Measurements from ENCODE around the gene BBS5. TPM values are rescaled to one million over a fixed set of nuclear protein-coding genes. Genes with fewer than 3 reads are reported as not detected.
"Not testable (repeated sequence)": the region's sequence is repeated elsewhere in the genome, so short reads cannot be mapped to it uniquely, and the experiment has no call there.

The BBS5 gene
- 1.5 and 1.8 TPM in 2 replicates for total RNA-seq

DNA sequence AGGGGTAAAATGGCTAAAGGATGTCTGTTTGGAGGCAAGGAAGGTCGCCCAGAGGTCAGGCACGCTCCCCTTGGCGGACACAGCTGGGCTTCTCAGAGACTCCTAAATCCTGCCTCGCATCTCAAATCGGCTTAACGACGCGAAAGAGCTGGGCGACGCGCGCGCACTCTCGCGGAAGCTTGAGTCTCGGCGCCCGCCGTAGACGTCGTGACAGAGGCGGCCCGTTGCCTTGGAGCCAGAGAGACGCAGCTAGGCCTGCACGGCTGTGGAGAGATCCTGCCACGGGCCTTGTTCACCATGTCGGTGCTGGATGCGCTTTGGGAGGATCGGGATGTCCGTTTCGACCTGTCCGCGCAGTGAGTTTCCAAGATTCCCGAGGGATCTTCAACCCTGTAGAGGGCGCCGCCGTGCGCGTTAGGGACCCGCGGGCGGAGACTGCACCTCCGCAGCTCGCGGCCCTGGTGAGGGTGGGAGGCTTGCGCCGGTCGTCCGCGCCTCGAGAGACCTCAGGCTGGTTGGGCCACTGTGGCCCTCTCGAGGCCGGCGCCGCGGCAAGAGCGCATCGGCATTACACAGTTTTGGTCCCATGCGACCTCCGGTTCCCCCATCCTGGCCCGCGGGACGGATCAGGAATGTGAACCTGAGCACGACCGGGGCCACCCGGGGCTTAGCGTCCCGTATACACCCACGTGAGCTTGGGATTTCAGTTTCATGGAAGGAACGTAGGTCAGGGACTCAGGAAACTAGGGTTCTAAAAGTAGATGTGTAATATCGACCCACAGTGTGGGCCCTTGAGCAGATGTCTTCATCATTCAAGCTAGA, at the start of gene BBS5:
Gene BBS5 (plus strand): TSS at position 238 of the 822 bp plus-strand sequence. CDS start 60 bp downstream, at position 298.
- intact Hi-C loops (cut with micrococcal nuclease): loop anchor here (1.0 to 5.0 kb wide), 3 partner anchors 93 to 345 kb away; partner anchors contain the start of genes FASTKD1 and METTL5

DNA sequence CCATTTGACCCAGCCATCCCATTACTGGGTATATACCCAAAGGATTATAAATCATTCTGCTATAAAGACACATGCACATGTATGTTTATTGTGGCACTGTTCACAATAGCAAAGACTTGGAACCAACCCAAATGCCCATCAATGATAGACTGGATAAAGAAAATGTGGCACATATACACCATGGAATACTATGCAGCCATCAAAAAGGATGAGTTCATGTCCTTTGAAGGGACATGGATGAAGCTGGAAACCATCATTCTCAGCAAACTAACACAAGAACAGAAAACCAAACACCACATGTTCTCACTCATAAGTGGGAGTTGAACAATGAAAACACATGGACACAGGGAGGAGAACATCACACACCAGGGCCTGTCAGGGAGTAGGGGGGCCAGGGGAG, 47.5 kb upstream of the BBS5 start:
- intact Hi-C loops (cut with micrococcal nuclease): not testable (repeated sequence)

DNA sequence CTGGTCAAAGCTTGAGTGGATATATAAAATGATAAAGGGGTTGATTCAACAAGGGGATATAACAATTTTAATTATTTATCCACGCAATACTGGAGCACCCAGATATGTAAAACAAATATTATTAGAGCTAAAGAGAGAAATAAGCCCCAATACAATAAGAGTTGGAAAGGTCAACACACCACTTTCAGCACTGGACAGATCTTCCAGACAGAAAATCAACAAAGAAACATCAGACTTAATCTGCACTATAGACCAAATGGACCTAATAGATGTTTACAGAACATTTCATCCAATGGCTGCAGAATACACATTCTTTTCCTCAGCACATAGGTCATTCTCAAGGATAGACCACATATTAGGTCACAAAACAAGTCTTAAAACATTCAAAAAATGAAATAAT, 45.1 kb upstream of the BBS5 start:
- intact Hi-C loops (cut with micrococcal nuclease): not testable (repeated sequence)

DNA sequence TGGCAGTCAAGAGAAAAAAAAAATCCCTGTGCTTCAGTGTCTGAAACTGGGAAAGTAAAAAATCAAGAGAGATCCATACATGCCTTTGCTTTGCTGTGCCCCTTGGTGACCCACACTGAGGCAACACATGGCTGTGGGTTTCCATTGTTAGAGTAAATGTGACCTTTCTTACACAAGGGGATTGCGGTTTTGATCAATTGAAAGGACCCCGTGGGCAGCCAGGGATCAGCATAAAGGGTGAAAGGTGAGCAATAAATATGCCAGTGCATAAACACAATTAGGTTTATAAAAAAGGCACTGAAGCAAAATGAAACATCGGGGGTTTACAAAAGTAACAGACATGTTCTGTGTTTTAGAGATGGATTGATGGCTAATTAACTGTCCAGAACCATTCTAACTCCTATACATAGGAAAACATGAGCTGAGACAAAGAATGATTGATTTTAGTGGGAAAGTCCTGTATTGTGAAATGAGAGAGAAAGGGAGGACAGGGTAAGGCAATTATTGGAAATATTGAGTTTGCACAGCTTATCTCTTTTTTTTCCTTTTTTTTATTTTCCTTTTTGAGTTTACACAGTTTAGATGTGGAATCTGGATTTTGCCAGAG, 40.7 kb upstream of the BBS5 start:
- intact Hi-C loops (cut with micrococcal nuclease): no loop called here

DNA sequence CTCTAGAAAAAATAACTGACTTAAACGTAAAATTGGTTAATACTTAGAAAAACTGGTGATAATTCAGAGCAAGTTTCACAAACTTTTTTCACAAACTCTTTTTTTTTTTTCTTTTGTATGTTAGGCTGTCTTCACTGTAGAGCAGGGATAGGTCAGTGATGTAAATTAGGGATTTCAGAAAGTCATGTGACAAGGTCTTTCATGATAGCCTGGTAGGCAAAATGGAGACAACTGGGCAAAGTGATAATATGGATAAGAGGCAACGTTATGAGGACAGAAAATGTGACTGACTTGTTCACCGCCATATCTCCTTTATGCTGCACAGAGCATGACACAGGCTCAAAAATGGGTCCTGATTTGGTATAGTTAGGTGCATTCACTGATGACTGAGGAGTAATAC, 39.4 kb upstream of the BBS5 start:
- intact Hi-C loops (cut with micrococcal nuclease): no loop called here

DNA sequence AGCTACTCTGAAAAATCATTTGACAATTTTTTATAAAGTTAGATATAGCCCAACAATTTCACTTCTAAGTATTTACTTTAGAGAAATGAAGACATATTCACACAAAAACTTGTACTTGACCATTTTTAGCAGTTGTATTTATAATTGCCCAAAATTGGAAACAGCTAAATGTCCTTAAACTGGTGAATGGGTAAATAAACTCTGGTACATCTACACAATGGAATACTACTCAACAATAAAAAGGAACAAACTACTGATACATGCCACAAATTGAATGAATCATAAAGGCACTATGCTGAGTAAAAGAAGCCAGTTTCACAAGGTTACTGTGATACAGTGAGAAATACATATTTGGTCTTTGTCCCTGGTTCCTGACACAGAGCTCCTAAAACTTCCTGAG, 32.8 kb upstream of the BBS5 start:
- intact Hi-C loops (cut with micrococcal nuclease): no loop called here

DNA sequence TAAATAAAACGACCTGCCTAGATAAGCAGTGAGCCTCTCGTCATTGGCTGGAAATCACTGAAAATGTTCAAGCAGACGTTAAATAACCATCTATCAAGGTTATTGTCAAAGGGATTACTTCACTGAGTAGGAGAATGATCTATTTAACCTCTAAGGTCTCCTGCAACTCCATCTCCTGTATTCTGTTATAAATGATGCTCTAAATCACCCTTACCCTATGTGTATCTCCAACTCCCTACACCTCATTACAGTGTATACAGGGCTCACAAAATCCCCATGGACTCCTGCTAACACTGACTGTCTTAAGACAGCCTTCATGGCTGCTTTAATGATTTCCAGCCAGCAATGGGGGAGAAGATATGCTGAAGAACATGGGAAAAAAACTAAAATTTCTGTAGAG, 31.0 kb upstream of the BBS5 start:
- intact Hi-C loops (cut with micrococcal nuclease): no loop called here

DNA sequence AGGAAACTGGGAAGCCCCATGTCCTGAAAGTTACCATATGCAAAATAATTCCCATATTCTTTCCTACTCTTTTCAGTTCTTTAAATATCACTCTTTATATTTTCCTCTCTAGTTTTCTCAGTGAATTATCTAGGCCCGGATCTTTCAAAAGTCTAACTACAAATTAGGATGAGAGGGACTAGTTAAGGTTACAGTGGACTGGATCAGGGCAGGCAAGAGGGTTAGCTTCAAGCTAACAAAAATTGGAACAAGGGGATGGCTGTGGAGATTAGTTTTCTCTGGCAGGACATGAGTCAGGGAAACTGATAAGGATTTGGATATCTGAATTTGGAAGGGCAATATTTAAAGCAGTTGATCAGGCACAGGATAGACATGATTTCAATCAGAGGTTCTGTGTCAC, 30.4 kb upstream of the BBS5 start:
- intact Hi-C loops (cut with micrococcal nuclease): no loop called here

DNA sequence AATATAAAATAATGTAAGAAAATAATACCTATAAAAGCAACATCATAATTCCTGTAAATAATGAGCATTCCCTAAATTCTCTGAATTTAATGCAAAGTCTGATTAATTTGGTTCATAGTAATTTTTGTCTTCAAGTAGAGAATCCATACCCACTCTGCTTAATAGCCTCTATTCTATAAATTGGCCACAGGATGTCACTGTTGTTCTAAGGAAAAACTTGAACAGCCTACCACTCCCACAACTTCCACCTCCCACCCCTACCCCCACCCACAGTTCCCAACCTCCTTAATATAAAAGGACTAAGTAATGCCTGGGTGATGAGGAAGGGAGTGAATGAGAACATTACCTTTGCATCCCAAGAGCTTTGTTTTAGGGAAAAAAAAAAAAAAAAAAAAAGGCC, 27.2 kb upstream of the BBS5 start:
- intact Hi-C loops (cut with micrococcal nuclease): no loop called here

DNA sequence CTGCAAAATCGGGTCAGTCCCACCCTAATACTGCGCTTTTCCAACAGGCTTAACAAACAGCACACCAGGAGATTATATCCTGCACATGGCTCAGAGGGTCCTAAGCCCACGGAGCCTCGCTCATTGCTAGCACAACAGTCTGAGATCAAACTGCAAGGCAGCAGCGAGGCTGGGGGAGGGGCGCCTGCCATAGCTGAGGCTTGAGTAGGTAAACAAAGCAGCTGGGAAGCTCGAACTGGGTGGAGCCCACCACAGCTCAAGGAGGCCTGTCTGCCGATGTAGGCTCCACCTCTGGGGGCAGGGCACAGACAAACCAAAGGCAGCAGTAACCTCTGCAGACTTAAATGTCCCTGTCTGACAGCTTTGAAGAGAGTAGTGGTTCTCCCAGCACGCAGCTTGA, 26.2 kb upstream of the BBS5 start:
- intact Hi-C loops (cut with micrococcal nuclease): not testable (repeated sequence)

DNA sequence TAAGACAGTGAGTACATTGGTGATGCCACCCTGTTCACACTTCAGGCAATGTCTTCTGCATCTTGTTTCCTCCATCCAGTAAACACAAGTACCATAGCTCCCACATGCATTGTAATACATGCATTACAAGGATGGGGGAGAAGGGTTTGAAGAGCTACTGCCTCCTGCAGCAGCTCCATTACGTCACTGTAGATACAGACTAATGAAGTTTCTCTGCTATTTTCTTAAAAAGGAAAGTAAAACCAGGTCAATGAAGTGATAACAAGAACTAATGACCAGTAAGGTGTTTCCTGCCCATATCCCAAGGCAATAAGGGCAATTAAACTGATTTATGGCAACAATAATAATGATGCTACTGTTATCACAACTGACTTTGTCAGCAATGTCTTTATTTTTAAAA, 18.2 kb upstream of the BBS5 start:
- intact Hi-C loops (cut with micrococcal nuclease): loop anchor here (5.0 to 10.0 kb wide), 3 partner anchors 101 to 489 kb away; no protein-coding TSS in a partner anchor

DNA sequence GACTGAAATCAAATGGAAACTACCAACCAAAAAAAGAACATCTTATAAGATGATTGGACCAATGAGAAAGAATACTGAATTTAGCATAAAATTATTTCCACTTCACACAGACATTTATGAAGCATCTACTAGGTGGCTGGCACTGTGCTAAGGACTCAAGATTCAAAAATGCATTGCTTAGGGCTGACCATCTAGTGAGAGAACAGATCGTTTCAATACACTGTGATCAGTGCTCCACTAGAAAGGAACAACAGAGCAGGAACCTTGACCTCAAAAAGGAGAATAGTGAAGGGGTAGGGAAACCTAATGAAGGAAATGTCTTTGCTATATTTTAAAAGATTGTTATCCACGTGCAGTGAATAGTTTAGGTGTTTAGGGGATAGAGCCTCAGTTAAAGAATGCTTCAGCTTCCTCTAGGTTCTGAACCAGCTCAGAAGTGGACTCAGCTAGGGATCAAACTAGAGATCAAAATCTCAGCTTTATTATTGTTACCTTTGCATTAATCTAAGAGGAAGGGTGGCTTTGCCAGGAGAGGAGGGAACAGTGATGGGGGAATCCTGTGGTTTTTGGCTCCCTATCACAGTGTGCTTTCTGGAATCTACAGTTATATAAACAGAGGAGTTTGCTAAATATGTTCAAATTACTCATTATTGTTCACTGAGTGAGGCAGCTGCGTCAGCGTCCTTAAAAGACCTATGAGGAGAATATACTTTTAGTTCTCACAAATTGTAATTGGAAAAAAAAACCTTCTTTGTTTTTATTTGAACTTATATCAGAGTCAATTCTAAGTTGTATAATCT, 16.2 kb upstream of the BBS5 start:
- intact Hi-C loops (cut with micrococcal nuclease): loop anchor here (5.0 to 10.0 kb wide), 3 partner anchors 99 to 491 kb away; no protein-coding TSS in a partner anchor

DNA sequence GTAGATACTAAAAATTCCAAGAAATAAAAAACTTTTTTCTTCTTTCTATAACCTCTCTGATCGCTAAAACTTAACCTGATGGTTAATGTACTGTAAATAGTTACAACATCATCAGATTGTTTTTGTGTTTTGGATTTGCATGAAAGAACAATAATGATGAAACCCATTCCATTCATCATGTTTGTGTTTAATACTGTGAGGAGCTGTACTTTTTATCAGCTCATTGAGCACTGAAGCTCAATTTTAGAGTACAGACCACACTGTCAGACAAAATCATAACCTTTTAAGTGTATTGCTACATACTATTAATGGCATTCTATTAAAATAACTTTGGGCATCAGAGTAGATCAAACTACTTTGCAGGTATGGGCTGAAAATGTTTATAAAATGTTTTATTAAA, 14.8 kb upstream of the BBS5 start:
- intact Hi-C loops (cut with micrococcal nuclease): loop anchor here (5.0 to 10.0 kb wide), 3 partner anchors 98 to 492 kb away; no protein-coding TSS in a partner anchor

DNA sequence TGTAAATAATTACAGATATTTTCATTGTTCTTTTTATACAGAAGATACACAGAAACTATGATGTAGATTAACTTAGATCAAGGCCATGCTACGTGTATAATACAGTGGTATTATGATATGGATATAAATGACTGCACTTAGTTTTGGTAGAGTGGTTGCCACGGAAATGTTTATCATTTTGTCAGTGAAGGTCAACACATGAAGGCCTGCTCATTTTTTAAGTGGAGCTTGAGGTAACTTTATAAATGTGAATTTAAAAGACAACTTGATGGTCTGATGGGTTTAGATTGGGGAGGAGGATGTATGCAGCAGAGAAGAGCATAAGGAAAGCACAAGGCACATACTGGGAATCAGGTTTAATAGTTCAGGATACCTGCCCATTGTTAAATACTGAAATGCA, 14.4 kb upstream of the BBS5 start:
- intact Hi-C loops (cut with micrococcal nuclease): loop anchor here (5.0 to 10.0 kb wide), 3 partner anchors 97 to 493 kb away; no protein-coding TSS in a partner anchor

DNA sequence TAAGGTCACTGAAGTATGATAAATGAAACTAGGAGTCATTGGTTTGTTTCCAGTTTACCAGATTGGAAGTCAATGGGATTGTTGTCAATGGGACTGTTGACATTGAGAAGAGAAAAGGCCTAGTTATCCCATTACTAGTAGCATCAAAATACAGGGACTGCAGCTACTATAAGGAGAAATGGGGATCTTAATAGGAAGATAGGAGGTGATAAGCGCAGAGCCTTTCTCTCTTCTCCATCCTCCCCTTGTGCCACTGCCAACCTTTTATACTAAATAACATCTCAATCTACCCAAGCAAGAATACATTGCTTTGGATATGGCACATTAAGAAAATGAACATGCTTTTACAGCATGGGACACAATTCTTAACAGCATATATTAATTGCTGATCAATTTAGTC, 10.5 kb upstream of the BBS5 start:
- intact Hi-C loops (cut with micrococcal nuclease): loop anchor here (10.0 kb wide), 1 partner anchor 364 kb away; no protein-coding TSS in a partner anchor

DNA sequence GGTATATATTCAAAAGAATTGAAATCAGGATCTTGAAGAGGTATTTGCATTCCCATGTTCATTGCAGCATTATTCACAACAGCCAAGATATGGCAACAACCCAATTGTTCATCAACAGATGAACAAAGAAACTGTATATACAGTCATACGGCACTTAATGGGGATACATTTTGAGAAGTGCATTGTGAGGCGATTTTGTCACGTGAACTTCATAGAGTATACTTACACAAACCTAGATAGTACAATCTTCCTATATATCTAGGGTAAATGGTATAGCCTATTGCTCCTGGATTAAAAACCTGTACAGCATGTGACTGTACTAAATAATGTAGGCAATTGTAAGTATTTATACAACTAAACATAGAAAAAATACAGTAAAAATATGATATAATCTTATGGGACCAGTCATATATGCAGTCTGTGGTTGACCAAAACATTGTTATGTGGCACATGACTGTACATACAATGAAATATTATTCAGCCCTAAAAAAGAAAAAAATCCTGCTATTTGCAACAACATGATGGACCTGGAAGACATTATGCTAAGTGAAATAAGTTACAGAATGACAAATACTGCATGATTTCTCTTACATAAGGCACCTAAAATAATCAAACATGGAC, 9.2 kb upstream of the BBS5 start:
- intact Hi-C loops (cut with micrococcal nuclease): loop anchor here (10.0 kb wide), 1 partner anchor 365 kb away; no protein-coding TSS in a partner anchor

DNA sequence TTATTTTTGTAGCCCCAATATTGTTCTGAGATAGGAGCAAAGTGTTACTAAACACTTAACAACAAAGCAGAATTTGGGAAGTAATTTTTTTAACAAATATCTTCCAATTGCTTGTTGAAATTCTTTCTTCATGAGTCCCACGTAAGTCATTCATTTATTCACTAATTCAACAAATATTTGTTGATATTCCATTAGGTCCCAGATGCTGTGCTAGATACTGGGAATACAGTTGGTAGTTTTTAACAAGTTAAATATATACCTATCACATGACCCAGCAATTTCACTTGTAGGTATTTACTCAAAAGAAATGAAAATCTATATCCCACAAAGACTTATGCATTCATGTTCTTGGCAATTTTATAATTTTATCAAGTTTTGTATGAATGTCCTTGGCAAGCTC, 7.0 kb upstream of the BBS5 start:
- intact Hi-C loops (cut with micrococcal nuclease): no loop called here

DNA sequence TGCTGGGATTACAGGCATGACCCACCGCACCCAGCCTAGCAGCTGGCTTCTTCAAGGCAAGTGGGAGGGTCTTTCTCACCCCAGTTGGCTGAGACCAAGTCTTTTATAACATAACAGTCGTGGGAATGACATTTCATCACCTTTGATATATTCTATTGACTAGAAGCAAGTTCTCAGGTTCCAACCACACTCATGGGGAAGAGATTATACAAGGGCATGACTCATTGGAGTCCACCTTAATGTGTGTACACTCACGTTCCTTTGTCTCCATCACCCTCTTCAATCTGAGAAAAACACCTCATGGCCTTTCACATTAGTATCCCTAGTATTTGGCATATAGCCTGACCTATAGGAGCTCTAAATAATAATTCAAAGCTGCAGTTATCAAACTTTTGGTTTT, 2.8 kb upstream of the BBS5 start:
- intact Hi-C loops (cut with micrococcal nuclease): loop anchor here (5.0 kb wide), 1 partner anchor 96 kb away; the partner anchor contains the start of gene FASTKD1

DNA sequence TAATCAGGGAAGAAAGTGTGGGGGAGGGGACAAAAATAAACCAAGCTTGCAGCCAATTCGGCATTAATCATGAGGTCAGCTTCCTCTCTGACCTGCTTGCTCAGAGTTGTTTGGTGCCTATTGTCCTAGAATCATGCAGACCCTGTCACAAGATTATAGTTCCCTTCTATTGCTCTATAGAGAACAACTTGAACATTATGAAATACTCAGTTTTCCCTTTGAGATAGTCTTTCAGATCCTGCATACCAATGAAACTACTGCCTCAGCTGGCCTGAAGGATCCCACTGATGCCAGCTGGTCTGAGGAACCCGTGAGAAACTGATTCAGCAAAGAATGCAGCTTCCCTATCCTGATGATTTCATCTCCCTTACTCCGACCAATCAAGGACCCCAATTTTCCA, 955 bp upstream of the BBS5 start:
- intact Hi-C loops (cut with micrococcal nuclease): loop anchor here (2.0 to 5.0 kb wide), 2 partner anchors 94 to 114 kb away; partner anchors contain the start of gene FASTKD1

DNA sequence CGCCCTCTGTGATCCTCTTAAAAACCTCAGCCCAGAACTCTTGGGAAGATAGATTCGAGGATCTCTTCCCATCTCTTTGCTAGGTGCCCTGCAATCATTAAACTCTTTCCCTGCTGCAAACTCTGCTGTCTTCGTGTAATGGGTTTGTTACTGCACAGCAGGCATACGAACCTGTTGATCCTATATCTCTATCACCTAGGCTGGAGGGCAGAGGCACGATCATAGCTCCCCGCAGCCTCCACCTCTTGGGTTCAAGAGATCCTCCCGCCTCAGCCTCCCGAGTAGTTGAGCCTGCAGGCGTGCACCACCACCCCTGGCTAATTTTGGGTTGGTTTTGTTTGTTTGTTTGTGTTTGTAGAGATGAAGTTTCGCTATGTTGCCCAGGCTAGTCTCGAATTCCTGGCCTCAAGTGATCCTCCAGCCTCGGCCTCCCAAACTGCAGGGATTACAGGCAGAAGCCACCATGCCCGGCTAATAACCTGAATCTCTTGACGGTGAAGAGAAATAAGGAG, 493 bp upstream of the BBS5 start:
- intact Hi-C loops (cut with micrococcal nuclease): loop anchor here (1.0 to 5.0 kb wide), 3 partner anchors 94 to 346 kb away; partner anchors contain the start of genes FASTKD1 and METTL5

DNA sequence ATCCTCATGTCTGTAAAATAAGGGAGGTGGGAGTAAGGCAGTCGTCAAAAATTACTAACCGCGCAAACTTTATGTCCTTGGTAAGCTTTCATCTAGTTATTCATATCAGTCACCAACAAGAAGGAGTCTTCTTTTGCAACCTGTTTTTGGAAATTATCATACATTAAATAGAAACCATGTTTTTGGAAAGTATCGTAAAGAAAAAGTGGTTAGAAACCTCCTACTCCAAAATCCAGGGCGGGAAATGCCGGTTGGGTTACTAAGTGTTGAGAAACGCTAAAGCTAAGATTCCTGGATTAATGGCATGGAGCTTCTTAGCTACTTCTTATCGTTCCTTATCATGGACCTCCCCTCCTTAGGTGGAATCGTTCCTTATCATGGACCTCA, 778 bp downstream of the BBS5 start:
- intact Hi-C loops (cut with micrococcal nuclease): no loop called here

Data from T-helper 2 cell treated with Interferon-gamma antibody and Interleukin-4, amounts not matched to agents 100 ng/mL and 5 ng/mL, for 36 hours (primary cell).